Natural killer cell (primary cell): ENCODE results near the gene LRRC40. TPM values are rescaled to one million over a fixed set of nuclear protein-coding genes. Genes with fewer than 3 reads are reported as not detected.
A peak's percentile ranks its signal among the peaks of the same experiment; 100 is the strongest.

Source experiments
- ATAC-seq, 3 donors: fragments of 150-1000 bp in 2 of 3; fragments of 200-7000 bp in 1 of 3; cut with Tn5 transposase; 1 replicate in 1 of 3; 2 replicates in 2 of 3; pipeline ENCODE4 v1.10.0; 2021; ENCODE audit warnings: mild to moderate bottlenecking in 2 of 3, moderate library complexity in 2 of 3
- DNase-seq, 2 donors: peaks; one replicate each; pipeline versions ENCODE4 v3.0.0 to v3.0.0-alpha.2; 2013 to 2021; ENCODE audit warnings: mixed read lengths in 1 of 2
- H3K27ac ChIP-seq: one replicate; pipeline ENCODE4 v1.5.1; 2013; ENCODE audit warnings: mild to moderate bottlenecking, low read length
- H3K27me3 ChIP-seq: one replicate; pipeline ENCODE4 v1.6.1; 2013; ENCODE audit warnings: low read length; ENCODE audit not compliant: control insufficient read depth, insufficient read depth
- H3K36me3 ChIP-seq: one replicate; pipeline ENCODE4 v1.6.1; 2013; ENCODE audit warnings: low read length; ENCODE audit not compliant: control insufficient read depth, insufficient read depth
- H3K4me1 ChIP-seq: one replicate; pipeline ENCODE4 v1.6.1; 2013; ENCODE audit warnings: low read length; ENCODE audit not compliant: control insufficient read depth, insufficient read depth
- H3K4me3 ChIP-seq: one replicate; pipeline ENCODE4 v1.5.1; 2013; ENCODE audit warnings: low read length
- H3K9me3 ChIP-seq: one replicate; pipeline ENCODE4 v1.6.1; 2013; ENCODE audit warnings: low read length; ENCODE audit not compliant: control insufficient read depth, insufficient read depth
- H3K27ac Mint-ChIP-seq, 2 donors: one replicate each; pipeline ENCODE4 v1.8.0; 2022; ENCODE audit warnings: mild to moderate bottlenecking in 2 of 2, mixed read lengths in 2 of 2, moderate library complexity in 1 of 2
- H3K27me3 Mint-ChIP-seq, 2 donors: one replicate each; pipeline ENCODE4 v1.8.0; 2022; ENCODE audit warnings: low read depth in 2 of 2, mixed read lengths in 2 of 2
- H3K36me3 Mint-ChIP-seq: one replicate; pipeline ENCODE4 v1.8.0; 2022; ENCODE audit warnings: mixed read lengths
- H3K4me1 Mint-ChIP-seq, 2 donors: one replicate each; pipeline ENCODE4 v1.8.0; 2022; ENCODE audit warnings: mixed read lengths in 2 of 2
- H3K4me3 Mint-ChIP-seq: one replicate; pipeline ENCODE4 v1.8.0; 2022; ENCODE audit warnings: mild to moderate bottlenecking, moderate library complexity, mixed read lengths
- H3K9me3 Mint-ChIP-seq, 2 donors: one replicate each; pipeline ENCODE4 v1.8.0; 2022; ENCODE audit warnings: mixed read lengths in 2 of 2
- CTCF ChIP-seq: fragments of 200-600 bp; IDR thresholded peaks from one replicate; pipeline ENCODE4 v1.8.0; 2022; ENCODE audit warnings: antibody characterized with exemption
- WGBS: methylation state at CpG from one replicate; pipeline ENCODE4 v1.1.7; 2013; ENCODE audit warnings: missing lambda C conversion rate; ENCODE audit not compliant: insufficient coverage; 5-methylcytosine and 5-hydroxymethylcytosine counted together
- intact Hi-C: fragments of 100-400 bp; cut with micrococcal nuclease; formaldehyde crosslinking; loops from one replicate; pipeline ENCODE4 v1.14.2; 2022
- total RNA-seq, 4 donors: library from RNA; stranded (reverse); fragments of 120-200 nt in 1 of 4; gene quantifications; one replicate each; pipeline versions ENCODE4 v1.2.3 to v1.2.4, GENCODE V29; 2013 to 2022

LRRC40 gene
- total RNA-seq, 3 donors from 2014 or later (not counting 1 experiment from before 2014, with no cell fraction given) = 15.5 to 18.4 (median 16.5) TPM

DNA sequence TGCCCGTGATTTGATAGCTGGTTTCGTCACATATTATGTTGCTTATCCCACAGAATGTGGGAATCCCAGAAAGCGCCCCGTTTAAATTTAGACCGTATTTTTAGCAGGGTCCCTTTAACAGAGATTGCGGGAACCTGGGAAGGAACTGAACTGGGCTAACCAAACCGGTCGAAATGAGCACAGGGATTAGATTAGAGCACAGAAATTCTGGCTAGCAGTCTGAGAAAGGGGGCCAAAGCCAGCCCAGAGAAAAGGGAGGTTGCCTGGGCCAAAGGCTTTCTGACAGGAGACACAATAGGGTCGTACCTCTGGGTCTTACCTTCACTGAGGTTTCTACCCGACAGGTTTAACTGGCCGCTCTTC, 327 bp downstream of the LRRC40 start:
- peak overlapping the region; percentile 97 for H3K4me3 Mint-ChIP-seq
- peak overlapping the region; percentile 98 to 99 for H3K27ac Mint-ChIP-seq
- TF ChIP-seq CTCF = no peak
- Histone ChIP-seq H3K4me1 (peaks cover 21% of the 10 kb centered on the region), H3K27ac (peak overlapping the region; percentile 88), H3K9me3 (no peaks in the 10 kb centered on the region), H3K4me3 (peak overlapping the region; percentile 58), H3K27me3 (no peaks in the 10 kb centered on the region), H3K36me3 (no peaks in the 10 kb centered on the region)
- no peaks in the 10 kb centered on the region for H3K36me3 Mint-ChIP-seq
- ATAC-seq = peak in 2 of 3 donors; percentile 30 to 31
- H3K4me1 Mint-ChIP-seq = peaks cover 44 to 59% of the 10 kb centered on the region in 2 donors
- intact Hi-C loops = loop anchor here (1.0 to 5.0 kb wide), 4 partner anchors 16 to 876 kb away; partner anchors contain the start of genes ANKRD13C, CTH, SRSF11 and ZRANB2
- H3K9me3 Mint-ChIP-seq = no peaks in the 10 kb centered on the region
- no peak for DNase-seq
- H3K27me3 Mint-ChIP-seq = no peaks in the 10 kb centered on the region
- WGBS = under 1% methylated on average over 11 of the region's 11 CpGs

GRCh38 chr1:70204600-70204999, 779 bp downstream of the LRRC40 start:
- ATAC-seq (no peak), DNase-seq (no peak)
- intact Hi-C loops = no loop called here
- Mint-ChIP-seq H3K27me3 (no peaks in the 10 kb centered on the region), H3K36me3 (no peaks in the 10 kb centered on the region), H3K4me3 (peak overlapping the region; percentile 97), H3K9me3 (no peaks in the 10 kb centered on the region), H3K4me1 (peaks cover 44 to 57% of the 10 kb centered on the region in 2 donors), H3K27ac (peak overlapping the region; percentile 98 to 99)
- Histone ChIP-seq H3K4me1 (peaks cover 21% of the 10 kb centered on the region), H3K27me3 (no peaks in the 10 kb centered on the region), H3K9me3 (no peaks in the 10 kb centered on the region), H3K27ac (peak overlapping the region; percentile 88), H3K36me3 (no peaks in the 10 kb centered on the region), H3K4me3 (peak overlapping the region; percentile 58)
- WGBS = 5% methylated on average over 4 of the region's 4 CpGs
- TF ChIP-seq CTCF = no peak

DNA sequence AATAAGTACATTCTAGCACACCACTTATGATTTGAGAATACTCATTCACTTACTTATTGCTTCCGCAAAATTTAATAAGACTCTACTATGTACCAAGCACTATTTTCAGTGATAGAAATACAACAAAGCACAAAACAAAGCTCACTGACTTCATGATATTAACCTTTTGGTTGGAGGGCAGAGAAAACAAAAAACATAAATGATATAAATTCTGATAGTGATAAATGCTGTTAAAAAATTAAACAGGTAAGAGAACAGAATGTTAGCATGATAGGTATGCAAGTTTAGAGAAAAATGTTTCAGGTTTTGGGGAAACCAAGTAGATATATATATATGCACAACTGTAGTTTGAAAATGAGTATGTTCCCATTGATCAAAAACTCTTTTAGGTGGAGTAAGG, 1.2 kb downstream of the LRRC40 start:
- Mint-ChIP-seq H3K9me3 (no peaks in the 10 kb centered on the region), H3K27ac (peak overlapping the region; percentile 98 to 99), H3K36me3 (no peaks in the 10 kb centered on the region), H3K4me1 (peaks cover 42 to 55% of the 10 kb centered on the region in 2 donors), H3K4me3 (peak overlapping the region; percentile 97), H3K27me3 (no peaks in the 10 kb centered on the region)
- TF ChIP-seq CTCF = no peak
- peaks cover 21% of the 10 kb centered on the region for H3K4me1 ChIP-seq
- no peaks in the 10 kb centered on the region for H3K27me3 ChIP-seq
- intact Hi-C loops = no loop called here
- 100% methylated on average over 1 of the region's 1 CpG for WGBS
- no peak overlapping the region for H3K27ac ChIP-seq
- H3K36me3 ChIP-seq = no peaks in the 10 kb centered on the region
- ATAC-seq = no peak
- DNase-seq = no peak
- H3K9me3 ChIP-seq = no peaks in the 10 kb centered on the region
- no peak overlapping the region for H3K4me3 ChIP-seq

- no peak overlapping the region for H3K4me3 ChIP-seq
- no peak overlapping the region for H3K27ac ChIP-seq
- H3K36me3 ChIP-seq = no peaks in the 10 kb centered on the region
- WGBS = 19% methylated on average over 1 of the region's 2 CpGs
- no peaks in the 10 kb centered on the region for H3K27me3 Mint-ChIP-seq
- H3K4me3 Mint-ChIP-seq = no peak overlapping the region
- ATAC-seq (no peak), DNase-seq (no peak)
- intact Hi-C loops = no loop called here
- H3K9me3 Mint-ChIP-seq = no peaks in the 10 kb centered on the region
- no peak overlapping the region for H3K27ac Mint-ChIP-seq
- peaks cover 13% of the 10 kb centered on the region for H3K4me1 ChIP-seq
- no peaks in the 10 kb centered on the region for H3K9me3 ChIP-seq
- no peak for TF ChIP-seq CTCF
- H3K27me3 ChIP-seq = no peaks in the 10 kb centered on the region
- H3K4me1 Mint-ChIP-seq = peaks cover 31 to 55% of the 10 kb centered on the region in 2 donors
- no peaks in the 10 kb centered on the region for H3K36me3 Mint-ChIP-seq
Measured at GRCh38 chr1:70202173-70202758, 3.1 kb downstream of the LRRC40 start.
